HL-60/S4 treated with phorbol 12-myristate 13-acetate at 8.2 ng/mL for 4 days and 3 days (cell line): ENCODE measurements around the gene LCN10.
"Not testable (repeated sequence)": the region's sequence is repeated elsewhere in the genome, so short reads cannot be mapped to it uniquely, and the experiment has no call there.

Experiments used
- in situ Hi-C: fragments of 300-500 bp; cut with MboI; formaldehyde crosslinking; loops from 2 replicates; pipeline ENCODE4 v1.15.0; 2022; ENCODE audit warnings: low sequenced_read_pairs

The LCN10 gene

DNA sequence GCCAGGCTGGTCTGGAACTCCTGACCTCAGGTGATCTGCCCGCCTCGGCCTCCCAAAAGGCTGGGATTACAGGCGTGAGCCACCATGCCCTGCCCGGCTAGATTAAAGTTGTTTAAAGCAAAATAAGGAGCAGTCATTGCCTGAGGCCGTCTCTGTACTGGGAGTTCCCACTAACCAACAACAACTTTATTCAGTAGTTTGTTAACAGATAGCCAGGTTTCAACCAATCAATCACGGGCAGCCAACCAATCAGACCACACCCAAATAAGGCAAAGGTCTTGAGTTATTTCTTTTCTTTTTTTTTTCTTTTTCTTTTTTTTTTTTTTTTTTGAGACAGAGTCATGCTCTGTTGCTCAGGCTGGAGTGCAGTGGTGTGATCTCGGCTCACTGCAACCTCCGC lies 38.0 kb downstream of the LCN10 start:
- in situ Hi-C loops, result not testable (repeated sequence)

DNA sequence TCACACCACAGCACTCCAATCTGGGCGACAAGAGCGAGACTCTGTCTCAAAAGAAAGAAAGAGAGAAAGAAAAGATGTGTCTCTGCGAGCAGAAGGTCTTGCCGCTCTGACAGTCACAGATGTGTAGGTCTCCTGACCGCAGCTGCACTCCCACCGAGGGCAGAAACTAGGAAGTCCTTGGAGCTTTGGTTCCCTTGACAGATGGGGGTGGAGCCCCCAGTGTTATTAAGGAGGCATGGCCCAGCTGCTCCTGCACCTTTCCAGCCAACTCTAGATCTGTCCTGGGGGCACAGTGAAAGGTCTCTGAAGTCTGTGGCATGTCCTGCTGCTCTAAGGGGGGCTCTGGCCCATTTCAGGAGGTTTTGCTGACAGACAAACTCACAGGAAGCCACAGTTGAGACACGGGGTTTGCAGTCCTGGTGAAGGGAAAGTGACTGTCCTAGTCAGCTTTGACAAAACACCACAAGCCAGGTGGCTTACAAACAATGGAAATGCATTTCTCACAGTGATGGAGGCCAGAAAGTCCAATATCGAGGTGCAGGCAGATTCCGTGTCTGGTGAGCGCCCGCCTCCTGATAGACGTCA lies 39.4 kb downstream of the LCN10 start:
- in situ Hi-C loops, result no loop called here

DNA sequence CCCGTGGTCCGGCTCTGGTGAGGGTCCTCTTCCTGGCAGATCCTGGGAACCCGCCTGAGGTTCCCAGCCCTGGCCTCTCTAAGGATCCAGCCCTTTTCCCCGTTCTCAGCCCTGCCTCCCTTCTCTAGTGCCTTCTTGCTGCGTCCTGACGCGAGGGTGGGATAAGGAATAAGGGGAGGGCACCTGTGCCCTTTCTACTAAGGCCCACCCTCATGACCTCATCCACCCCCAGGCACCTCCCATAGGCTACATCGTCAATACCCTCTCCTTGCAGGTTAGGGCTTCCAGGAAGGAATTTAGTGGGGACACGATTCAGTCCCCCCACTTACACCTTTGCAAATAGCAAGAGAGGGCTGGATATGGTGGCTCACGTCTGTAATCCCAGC lies 41.1 kb downstream of the LCN10 start:
- in situ Hi-C loops, result no loop called here

DNA sequence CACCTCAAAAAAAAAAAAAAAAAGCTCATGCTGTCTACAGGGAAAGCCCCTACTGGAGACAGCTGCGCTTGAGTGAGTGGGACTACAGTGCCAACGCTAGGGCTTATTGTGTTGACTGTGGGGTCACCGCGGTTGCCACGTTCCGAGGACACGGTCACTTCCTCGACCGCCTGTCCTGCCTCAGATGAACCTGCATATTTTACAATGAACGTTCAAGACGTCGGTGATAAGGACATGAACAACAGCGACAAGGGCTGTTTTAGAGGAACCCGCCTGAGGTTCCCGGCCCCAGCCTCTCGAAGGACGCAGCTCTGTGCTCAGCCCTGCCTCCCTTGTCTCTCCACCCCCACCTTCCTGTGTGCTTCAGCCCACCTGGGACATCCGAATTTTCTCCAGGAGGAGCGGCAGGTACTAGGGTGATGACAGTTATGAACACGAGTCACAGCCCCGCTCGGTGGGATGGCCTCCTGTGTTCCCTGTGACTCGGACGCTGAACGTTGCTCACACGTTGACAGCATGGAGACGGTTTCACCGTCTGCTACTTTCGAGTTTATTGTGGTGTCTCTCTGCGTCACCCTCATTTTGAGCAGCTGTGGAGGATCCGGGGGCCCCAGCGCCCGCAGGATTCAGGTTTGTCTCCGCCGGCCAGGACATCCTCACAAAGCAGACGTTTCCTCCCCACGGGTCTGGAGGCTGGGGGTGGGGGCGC lies 41.6 kb downstream of the LCN10 start:
- in situ Hi-C loops, result no loop called here

DNA sequence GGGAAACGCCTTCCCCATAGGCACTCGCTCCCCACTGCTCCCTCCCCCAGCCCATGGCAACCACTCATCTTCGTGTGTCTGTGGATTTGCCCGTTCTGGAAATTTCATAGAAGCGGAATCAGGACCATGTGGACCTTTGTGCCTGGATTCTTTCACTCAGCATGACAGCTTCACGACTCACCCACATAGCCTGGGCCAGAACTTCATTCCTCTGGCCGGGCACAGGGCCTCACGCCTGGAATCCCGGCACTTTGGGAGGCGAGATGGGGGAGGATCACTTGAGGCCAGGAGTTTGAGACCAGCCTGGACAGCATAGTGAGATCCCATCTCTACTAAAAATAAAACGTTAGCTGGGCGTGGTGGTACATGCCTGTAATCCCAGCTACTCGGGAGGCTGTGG lies 42.4 kb downstream of the LCN10 start:
- in situ Hi-C loops, result no loop called here

DNA sequence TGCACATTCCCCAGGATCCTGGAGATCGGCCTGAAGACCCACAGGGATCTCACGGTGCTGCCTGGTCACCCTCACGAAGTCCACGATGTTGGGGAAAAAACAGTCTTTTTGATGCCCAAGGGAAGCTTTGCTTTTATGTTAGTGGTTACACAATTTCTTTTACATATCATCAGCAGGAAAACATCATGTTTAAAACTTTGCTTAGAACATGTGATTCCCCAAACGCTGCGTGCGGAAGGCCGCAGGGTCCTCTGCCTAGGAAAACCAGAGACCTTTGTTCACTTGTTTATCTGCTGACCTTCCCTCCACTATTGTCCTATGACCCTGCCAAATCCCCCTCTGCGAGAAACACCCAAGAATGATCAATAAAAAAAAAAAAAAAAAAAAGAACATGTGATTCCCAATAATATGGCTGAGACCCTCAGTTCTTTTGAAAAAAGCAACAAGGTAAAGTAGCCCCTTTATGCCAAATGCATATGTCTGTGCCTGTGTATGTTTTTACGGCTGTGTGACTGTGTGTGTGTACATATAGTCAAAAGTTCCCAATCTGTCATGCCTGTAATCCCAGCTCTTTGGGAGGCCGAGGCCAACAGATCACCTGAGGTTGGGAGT lies 44.0 kb downstream of the LCN10 start:
- in situ Hi-C loops, result no loop called here

DNA sequence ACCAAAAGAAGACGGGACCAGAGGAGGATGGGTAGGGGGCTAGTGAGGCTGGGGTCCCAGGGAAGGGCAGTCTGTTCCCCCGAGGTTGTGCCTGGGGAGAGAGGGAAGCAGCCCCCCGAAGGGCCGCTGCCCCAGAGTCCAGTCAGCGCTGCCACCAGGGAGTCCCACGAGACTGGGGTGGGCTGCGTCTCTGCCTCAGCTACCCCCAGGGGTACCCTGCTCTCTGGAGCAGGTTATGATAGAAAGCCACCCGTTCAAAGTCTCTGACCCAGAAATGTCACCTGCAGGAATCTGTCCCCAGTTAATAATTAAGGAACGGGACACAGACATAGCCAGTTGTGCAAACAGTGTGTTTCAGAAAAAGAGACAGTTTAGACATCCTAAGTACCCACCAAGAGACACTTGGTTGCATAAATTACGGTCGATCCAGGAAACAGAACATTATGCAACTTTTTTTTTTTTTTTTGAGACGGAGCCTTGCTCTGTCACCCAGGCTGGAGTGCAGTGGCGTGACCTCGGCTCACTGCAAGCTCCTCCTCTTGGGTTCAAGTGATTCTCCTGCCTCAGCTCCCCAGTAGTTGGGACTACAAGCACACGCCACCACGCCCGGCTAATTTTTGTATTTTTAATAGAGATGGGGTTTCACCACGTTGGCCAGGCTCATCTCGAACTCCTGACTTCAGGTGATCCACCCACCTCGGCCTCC lies 44.8 kb downstream of the LCN10 start:
- in situ Hi-C loops, result no loop called here

DNA sequence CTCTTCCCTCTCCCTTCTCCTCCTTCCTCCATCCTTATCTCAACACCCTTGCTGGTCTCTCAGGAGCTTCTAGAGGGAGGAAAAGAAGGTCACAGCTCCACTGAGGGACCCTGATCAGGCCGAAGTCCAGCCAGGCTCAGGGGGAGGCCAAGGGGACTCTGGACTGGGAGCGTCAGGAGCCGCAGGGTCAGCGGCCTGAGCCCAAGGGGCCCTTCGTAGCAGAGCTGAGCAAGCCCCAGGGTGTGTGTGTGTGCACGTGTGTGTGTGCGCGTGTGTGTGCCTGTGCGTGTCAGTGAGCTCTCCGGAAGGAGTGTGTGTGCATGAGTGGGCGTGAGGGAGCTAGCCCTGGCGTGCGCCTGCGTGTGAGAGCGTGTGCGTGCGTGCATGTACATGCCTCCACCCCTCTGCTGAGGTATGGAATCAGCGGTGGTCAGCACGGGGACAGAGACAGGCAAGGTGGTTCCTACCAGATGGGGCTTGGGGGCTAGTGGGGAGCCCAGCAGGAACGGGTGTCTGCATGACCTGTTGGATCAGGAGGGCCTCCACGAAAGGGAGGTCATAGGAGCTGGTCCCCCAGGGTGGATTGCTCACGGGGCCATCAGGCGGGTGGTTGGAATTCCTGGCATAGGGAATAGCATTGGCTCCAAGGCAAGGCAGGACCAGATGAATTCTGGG lies 45.5 kb downstream of the LCN10 start:
- in situ Hi-C loops, result no loop called here

DNA sequence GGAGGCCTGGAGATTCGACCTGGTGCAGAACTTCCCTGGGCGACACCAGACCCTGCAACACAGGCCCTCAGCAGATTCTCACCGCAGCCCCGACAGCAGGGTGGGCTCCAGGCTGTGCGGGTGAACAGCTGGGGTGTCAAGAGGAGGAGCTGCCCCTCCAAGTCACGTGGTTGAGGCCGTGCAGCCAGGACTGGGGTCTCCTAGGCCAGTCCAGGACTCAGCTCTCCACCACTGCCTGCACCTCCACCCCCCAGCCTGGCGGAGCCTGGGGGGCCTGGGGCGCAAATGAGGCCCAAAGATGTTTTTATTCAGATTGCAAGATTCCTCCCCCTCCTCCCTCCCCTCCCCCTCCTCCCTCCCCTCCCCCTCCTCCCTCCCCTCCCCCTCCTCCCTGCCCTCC lies 46.2 kb downstream of the LCN10 start:
- in situ Hi-C loops, result no loop called here

DNA sequence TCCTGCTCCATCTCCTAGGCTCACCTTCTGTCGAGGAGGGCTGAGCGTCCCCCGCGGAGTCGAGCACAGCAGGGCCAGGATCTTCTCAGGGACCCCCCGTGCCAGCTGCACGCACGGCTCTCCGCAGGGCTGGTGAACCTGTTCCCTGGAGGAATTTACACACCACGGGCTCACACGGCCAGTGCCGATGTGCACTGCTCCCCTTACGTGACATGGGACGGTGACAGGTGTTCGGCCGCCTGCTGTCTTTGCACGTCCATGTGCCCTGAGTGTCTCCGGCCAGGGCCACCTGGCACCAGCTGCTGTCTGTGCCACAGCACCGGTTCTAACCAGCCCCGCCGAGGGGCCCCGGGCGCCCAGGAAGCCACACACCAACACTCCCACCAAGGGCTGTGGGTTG lies 46.8 kb downstream of the LCN10 start:
- in situ Hi-C loops, result no loop called here

DNA sequence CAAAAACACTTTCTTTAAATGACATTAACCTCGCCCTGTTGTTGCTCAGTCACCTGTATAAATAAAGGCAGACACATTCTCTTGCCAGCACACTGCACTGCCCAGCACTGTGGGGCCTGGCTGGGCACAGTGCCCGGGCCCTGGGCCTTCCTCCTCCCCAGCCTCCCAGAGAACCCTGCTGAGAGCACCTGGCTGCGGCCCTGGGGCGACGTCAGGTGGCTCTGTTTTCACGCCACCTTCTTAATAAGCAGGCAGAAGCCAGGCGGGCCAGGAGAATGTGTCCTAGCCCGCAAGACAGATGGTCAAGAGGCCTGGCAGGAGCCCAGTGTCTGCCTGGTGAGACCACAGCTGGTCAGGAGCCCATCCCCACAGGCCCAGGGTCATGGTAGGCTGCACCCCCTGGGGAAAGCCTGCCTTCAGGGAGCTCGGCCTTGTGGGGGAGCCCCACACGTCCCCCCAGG lies 47.3 kb downstream of the LCN10 start:
- in situ Hi-C loops, result no loop called here

DNA sequence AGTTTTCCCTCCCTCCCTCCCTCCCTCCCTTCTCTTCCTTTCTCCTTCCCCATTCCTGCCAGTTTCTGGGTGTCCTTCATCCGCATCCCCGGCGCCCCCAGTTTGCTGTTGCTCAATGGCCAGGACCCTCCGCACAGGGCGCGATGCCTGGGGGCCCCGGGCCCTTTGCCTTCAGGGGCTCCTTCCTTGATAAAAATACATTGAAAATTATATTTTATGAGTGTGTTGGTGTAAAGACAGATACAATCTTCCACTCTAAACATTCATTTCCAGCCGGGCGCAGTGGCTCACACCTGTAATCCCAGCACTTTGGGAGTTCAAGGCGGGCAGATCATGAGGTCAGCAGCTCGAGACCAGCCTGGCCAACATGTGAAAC lies 47.9 kb downstream of the LCN10 start:
- in situ Hi-C loops, result no loop called here

DNA sequence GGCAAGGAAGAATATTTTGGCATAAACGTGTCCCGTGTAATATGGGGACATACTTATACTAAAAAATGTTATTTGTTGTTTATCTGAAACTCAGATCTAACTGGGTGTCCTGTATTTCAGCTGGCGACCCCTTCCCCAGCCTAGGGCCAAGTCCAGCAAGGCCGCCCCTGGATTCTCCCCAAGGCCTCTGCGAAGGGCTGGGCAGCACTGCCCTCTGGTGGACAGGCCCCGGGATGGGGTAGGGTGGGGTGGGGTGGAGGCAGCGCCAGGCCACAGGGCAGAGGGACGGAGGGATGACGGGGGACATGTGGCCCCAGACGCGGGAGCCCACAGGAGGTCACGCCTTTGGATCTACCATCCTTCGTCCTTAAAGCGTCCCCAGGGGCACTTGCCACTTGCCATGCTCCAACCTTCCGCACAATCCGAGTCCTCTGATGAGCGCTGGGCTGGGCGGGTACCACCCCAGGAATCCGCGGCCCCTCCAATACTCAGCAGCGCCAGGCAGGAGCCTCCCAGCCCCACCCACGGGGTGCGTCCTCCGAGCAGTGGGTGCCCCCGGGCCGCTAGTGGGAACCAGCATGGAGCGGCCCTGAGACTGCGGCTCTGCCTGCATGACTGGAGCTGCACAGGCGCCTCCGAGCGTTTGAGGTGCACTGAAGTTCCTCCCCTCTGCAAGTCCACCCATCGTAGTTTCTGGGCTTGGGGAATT lies 48.4 kb downstream of the LCN10 start:
- in situ Hi-C loops, result no loop called here

DNA sequence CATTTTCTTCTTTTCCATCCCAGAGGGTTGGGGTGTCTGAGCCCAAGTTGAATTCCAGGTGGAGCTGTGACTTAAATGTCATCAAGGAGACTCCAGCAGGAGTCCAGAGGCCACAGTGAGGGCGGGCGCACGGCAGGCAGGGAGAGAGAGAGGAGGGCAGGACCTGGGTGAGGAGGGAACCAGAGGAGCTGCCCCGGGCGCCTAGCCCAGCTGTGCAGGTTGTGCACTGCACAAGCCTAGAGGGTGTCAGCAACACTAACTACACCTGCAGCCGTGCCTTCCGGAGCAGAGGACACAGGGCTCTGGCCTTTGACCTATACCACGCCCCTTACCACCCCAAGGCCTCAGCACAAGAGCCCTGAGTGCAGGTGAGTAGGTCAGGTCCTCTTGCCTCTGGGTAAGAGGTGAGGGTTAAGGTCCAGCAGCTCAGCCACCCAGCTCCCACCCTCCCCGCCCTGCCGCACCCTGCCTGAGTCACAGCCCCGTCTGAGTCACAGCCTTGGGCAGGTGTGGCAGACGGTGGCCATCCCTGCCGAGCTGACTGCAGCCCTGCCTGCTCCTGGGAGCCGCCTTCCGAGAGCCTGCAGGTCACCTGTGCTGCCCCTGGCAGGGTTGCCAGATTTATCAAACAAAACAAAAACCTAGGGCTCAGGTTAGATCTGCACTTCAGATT lies 49.1 kb downstream of the LCN10 start:
- in situ Hi-C loops, result no loop called here

DNA sequence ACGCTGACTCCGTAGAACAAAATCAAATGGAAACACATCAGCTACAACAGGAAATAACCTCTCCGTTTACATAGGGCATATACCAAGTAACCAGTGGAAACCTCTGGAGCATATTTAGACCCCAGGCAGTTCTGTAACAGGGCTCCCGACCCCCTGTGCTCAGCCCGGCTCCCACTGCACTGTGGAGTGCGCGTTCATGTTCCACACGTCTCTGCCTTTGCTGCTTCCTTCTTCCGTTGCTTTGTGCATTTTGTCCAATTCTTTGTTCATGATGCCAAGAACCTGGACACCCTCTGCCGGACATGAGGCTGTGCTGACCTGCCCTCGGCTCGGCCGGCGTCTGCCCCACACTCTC lies 49.6 kb downstream of the LCN10 start:
- in situ Hi-C loops, result no loop called here

DNA sequence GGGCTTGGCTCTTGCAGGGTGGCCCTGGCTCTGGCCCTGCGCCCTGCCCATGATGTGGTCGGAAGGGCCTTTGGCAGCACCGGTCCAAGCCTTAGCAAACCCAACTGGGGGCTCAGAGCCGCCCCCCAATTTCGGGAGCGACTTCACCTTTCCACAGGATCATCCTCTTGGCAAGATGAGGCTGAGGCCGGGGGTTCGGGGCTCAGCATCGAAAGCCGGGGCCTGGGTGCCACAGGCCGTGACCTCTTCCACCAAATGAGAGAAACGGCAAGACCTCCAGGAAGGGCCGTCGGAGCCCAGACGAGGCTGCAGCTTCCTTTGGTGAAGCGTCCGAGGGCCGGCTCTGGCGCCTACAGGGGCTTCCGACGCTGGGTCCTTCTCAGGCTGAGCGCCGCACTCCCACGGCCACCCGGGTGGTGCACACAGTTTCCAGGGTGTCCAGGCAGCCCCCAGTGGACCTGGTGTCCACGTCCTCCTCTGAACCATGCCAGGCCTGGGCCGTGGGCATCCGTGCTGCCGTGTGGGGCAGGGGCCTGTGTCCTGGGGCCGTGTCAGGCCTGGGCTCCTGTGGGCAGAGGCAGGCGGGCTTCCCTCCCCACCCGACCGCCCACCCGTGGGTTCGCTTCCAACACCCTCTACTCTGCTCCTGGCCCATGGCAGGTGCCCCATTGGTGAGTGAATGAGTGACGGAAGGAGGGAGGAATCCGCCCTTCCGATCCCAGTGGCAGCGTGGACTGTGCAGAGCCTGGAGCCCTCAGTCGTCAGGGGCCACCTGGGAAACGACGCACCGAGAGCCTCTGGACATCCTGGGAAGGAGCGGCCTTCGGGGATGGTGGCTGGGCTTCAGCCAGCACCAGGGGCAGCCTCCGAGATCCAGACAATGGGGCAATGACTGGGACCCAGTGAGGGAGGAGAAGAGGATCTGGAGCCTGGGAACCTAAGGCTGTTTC lies 50.3 kb downstream of the LCN10 start:
- in situ Hi-C loops, result no loop called here

DNA sequence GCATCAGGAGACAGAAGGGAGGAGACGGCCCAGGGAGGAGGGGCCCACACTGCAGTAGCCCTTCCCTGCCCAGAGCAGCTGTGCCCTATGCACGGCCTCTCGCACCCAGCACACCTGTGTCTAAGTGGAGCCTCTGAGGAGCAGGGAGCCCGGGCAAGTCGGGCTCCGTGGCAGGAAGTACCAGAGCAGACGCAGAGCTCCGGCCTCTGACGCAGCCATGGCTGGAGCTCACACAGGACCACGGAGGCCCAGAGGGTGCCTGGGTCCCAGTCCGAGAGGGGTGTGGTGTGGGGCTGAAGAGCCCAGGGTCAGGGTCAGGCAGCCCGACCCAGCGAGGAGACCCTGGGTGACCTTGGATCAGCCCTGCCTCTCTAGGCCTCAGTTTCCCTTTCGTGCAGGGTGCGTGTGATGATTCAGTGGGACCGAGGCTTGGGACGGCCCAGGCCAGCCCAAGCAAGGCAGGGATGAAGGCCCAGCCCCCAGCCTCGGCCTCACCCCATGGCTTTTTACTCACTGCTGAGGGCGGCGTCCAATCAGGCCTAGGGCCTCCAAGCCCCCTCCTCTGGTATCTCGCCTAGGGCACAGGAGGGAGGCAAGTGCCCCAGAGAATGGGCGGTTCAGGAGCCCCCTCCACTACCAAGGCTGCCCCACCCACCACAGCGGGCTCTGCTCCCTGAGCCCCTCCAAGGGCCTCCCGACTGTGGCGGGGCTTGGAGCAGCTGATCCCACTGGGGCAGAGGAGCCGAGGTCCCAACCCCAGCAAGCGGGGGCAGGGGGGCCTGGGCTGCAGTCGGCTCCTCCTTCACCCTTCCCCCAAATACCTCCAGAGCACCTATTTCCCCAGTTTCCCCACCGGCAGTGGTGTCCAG lies 51.2 kb downstream of the LCN10 start:
- in situ Hi-C loops, result no loop called here

DNA sequence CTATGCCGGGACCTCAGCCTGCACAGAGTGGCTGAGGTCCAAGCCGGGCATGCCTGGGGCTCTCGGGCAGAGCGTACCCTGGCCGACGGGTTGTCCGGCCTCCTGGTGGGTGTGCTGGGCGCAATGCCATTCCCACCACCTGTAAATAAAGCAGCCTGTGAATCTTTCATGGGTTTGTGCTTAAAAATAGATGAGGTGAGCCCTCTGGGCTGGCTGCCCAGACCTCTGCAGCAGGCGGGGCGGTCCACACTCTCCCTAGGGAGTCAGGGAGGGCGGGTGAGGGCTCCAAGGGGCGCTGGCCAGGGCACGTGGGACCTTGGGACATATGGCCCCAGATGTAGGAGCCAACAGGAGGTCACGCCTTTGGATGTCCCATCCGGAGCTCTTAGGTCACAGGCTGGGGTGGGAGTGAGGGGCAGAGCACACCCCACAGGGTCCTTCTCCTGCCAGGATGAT lies 51.9 kb downstream of the LCN10 start:
- in situ Hi-C loops, result no loop called here
